Neuron (in vitro differentiated cells): ENCODE results near the gene CEACAM1.
"Not testable (repeated sequence)": the region's sequence is repeated elsewhere in the genome, so short reads cannot be mapped to it uniquely, and the experiment has no call there.

Experiments
- H2AFZ ChIP-seq: one replicate; pipeline ENCODE4 v1.6.1; 2013; ENCODE audit warnings: low read depth, mild to moderate bottlenecking, inconsistent platforms, low read length, moderate library complexity
- H3K27me3 ChIP-seq: one replicate; pipeline ENCODE4 v1.6.1; 2013; ENCODE audit warnings: low read length; ENCODE audit not compliant: insufficient read depth
- H3K36me3 ChIP-seq: one replicate; pipeline ENCODE4 v1.6.1; 2013; ENCODE audit warnings: low read length; ENCODE audit not compliant: insufficient read depth
- H3K4me1 ChIP-seq: one replicate; pipeline ENCODE4 v1.6.1; 2013; ENCODE audit warnings: low read length; ENCODE audit not compliant: insufficient read depth
- H3K4me3 ChIP-seq: 2 replicates; pipeline ENCODE4 v1.5.1; 2013; ENCODE audit warnings: mild to moderate bottlenecking, low read length, moderate library complexity
- H3K9me3 ChIP-seq: one replicate; pipeline ENCODE4 v1.6.1; 2013; ENCODE audit warnings: low read length

The CEACAM1 gene

DNA sequence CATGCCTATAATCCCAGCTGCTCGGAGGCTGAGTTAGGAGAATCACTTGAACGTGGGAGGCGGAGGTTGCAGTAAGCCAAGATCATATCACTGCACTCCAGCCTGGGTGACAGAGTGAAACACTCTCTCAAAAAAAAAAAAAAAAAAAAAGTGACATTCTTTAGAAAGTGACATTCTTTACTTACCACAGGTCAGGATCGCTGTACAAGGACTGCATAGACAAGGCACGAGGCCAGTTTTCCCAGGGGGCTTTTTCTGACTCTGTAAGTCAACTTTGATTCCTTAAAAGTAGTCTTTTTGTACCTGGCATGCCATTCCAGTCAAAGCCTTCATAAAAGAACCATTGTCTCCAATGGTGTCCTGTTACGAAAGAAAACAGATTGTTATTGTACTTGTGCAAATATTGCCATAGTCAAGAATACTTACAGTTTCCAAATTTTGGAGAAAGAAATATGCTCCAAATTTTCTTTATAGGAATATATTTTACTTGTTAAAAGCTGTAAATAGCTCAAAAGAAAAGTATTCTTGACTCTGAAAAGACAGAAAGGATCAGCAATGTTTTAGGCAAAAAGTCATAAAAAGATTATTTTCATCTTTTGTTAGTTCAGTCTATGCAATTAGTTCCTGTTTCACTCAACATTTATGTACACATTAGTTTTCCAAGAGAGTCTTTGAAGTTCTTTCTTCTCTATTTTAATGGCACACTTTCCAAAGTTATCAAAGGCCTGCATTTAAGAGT lies 39.3 kb downstream of the CEACAM1 start:
- Histone ChIP-seq H3K36me3 (peaks cover 14% of the 10 kb centered on the region), H3K27me3 (no peaks in the 10 kb centered on the region), H3K4me3 (no peak overlapping the region), H3K4me1 (peaks cover 8% of the 10 kb centered on the region), H3K9me3 (no peaks in the 10 kb centered on the region), H2AFZ (no peak overlapping the region)

DNA sequence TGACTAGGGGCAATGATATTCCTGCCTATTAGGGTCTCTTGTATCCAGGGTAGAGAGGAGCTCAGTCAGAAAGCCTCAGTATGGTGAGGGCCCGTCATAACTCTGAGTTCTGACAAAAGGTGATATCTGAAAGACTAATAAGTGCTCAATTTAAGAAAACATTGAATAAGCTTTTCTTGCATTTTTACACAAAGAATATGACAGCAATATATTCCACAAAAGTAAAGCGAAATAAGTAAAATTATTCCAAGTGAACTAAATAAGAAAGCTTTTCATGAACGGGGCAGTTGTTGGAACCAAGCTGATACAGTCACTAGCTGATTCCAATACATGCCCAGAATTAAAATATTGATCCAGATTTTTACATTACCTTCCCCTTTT lies 40.5 kb downstream of the CEACAM1 start:
- no peaks in the 10 kb centered on the region for H3K27me3 ChIP-seq

DNA sequence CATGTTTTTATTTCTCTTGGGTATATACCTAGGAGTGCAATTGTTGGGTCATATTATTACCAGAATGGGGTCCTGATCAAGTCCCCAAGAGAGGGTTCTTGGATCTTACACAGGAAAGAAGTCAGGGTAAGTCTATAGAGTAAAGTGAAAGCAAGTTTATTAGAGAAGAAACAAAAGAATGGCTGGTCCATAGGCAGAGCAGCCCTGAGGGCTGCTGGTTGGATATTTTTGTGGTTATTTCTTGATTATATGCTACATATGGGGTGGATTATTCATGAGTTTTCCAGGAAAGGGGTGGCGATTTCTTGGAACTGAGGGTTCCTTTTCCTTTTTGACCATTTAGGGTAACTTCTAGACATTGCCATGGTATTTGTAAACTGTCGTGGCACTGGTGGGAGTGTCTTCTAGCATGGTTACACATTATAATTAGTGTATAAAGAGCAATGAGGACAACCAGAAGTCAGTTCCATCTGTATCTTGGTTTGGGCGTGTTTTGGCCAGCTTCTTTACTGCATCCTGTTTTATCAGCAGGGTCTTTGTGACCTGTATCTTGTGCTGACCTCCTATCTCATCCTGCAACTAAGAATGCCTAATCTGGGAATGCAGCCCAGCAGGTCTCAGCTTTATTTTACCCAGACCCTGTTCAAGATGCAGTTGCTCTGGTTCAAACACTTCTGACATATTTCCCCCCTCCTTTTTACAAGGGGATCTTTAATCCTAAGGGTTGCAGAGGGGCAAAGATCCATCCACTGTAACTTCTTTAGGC lies 41.1 kb downstream of the CEACAM1 start:
- no peaks in the 10 kb centered on the region for H3K27me3 ChIP-seq
- H3K36me3 ChIP-seq: peaks cover 14% of the 10 kb centered on the region
- H2AFZ ChIP-seq: no peak overlapping the region
- H3K4me1 ChIP-seq: peaks cover 8% of the 10 kb centered on the region
- no peaks in the 10 kb centered on the region for H3K9me3 ChIP-seq
- H3K4me3 ChIP-seq: no peak overlapping the region

More for the DNA sequence above, 40.5 kb downstream of the CEACAM1 start:
- H3K9me3 ChIP-seq: no peaks in the 10 kb centered on the region
- peaks cover 14% of the 10 kb centered on the region for H3K36me3 ChIP-seq
- H3K4me3 ChIP-seq: no peak overlapping the region
- H3K4me1 ChIP-seq: peaks cover 8% of the 10 kb centered on the region
- no peak overlapping the region for H2AFZ ChIP-seq

DNA sequence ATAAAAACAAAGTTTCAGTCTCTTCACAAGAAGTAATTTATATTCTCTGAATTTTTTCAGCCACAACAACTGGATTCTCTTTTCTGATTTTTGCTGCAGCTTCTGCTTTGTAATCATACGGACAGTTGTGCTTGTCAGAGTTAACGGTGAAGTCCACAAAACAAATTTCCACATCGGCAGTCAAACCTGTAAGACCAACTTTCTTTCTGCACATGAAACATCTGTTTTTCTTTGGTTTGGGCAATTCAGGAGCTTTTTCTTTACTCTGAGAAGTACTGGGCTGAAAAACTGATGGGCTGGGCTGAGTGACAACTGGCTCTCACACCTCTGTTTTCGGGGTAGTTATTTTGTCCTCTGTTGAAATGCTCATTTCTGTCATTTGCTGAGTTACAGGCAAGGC lies 43.2 kb downstream of the CEACAM1 start:
- H2AFZ ChIP-seq, H3K27me3 ChIP-seq, H3K4me1 ChIP-seq, H3K4me3 ChIP-seq, H3K9me3 ChIP-seq: not testable (repeated sequence)
- H3K36me3 ChIP-seq: peaks cover 14% of the 10 kb centered on the region

GRCh38 chr19:42480335-42481095 lies 47.8 kb downstream of the CEACAM1 start:
- Histone ChIP-seq H3K4me3 (no peak overlapping the region), H3K9me3 (no peaks in the 10 kb centered on the region), H2AFZ (no peak overlapping the region), H3K27me3 (no peaks in the 10 kb centered on the region), H3K36me3 (no peaks in the 10 kb centered on the region), H3K4me1 (no peaks in the 10 kb centered on the region)

- Histone ChIP-seq H3K27me3 (no peaks in the 10 kb centered on the region), H3K36me3 (no peaks in the 10 kb centered on the region), H3K4me1 (peaks cover under 1% of the 10 kb centered on the region), H3K9me3 (no peaks in the 10 kb centered on the region), H2AFZ (no peak overlapping the region), H3K4me3 (no peak overlapping the region)
Observed at GRCh38 chr19:42479736-42480135, 48.5 kb downstream of the CEACAM1 start.

- H3K9me3 ChIP-seq: no peaks in the 10 kb centered on the region
- H3K4me1 ChIP-seq: peaks cover 8% of the 10 kb centered on the region
- no peak overlapping the region for H3K4me3 ChIP-seq
- H3K36me3 ChIP-seq: no peaks in the 10 kb centered on the region
- no peak overlapping the region for H2AFZ ChIP-seq
- no peaks in the 10 kb centered on the region for H3K27me3 ChIP-seq
Observed at GRCh38 chr19:42478765-42479311, 49.4 kb downstream of the CEACAM1 start.

DNA sequence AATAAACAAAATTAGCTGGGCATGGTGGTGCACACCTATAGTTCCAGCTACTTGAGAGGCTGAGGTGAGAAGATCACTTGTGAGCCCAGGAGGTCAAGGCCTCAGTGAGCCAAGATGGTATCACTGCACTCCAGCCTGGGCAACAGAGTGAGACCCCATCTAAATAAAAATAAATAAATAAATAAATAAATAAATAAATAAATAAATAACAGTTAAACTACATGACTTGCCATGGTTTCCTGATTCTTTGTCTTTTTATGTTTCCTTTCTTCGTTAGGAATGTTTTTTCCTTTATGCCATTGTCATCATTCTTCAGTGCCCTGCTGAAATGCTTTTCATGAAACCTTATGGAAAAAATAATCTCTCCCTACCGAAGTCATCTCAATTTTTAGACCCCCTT lies 50.3 kb downstream of the CEACAM1 start:
- Histone ChIP-seq H3K4me3 (no peak overlapping the region), H3K27me3 (no peaks in the 10 kb centered on the region), H3K9me3 (no peaks in the 10 kb centered on the region), H3K36me3 (no peaks in the 10 kb centered on the region), H2AFZ (no peak overlapping the region), H3K4me1 (peaks cover 11% of the 10 kb centered on the region)

GRCh38 chr19:42477117-42477516 lies 51.2 kb downstream of the CEACAM1 start:
- no peaks in the 10 kb centered on the region for H3K9me3 ChIP-seq

DNA sequence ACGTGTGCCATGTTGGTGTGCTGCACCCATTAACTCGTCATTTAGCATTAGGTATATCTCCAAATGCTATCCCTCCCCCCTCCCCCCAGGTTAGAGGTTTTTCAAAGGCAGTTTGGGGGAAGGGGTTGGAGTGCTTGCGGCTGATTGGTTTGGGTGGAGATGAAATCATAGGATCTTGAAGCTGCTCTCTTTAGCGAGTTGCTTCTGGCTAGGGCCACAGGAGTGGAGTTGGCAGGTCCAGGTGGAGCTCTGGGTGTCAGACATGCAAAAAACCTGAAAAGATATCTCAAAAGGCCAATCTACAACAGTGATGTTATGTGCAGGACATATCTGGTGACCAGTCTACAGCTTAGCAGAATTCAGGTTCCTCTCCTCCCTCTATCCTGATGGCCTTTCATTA lies 52.9 kb downstream of the CEACAM1 start:
- Histone ChIP-seq H3K4me3 (no peak overlapping the region), H3K27me3 (no peaks in the 10 kb centered on the region), H3K9me3 (no peaks in the 10 kb centered on the region), H2AFZ (no peak overlapping the region), H3K4me1 (peaks cover 11% of the 10 kb centered on the region), H3K36me3 (no peaks in the 10 kb centered on the region)

More at GRCh38 chr19:42477117-42477516, 51.2 kb downstream of the CEACAM1 start:
- H3K27me3 ChIP-seq: no peaks in the 10 kb centered on the region
- no peaks in the 10 kb centered on the region for H3K36me3 ChIP-seq
- H3K4me3 ChIP-seq: no peak overlapping the region
- H3K4me1 ChIP-seq: peaks cover 11% of the 10 kb centered on the region
- H2AFZ ChIP-seq: no peak overlapping the region

DNA sequence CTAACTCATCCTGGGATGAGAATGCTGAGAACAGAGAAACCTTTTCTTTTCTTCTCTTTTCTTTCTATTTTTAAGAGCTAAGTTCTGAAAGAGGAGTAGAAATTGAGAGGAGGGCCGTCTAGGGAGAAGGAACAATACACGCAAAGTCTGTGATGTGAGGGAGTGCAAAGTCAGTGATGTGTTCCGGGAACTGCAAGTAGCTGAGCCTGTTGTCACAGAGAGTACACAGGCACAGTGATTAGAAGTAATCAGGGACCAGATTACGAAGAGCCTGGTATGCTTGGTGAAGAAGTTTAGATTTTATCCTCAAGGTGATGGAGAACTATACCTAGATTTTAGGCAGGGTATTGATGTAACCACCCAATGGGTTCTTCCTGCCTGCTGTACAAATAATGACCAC lies 53.5 kb downstream of the CEACAM1 start:
- no peaks in the 10 kb centered on the region for H3K9me3 ChIP-seq
- H3K4me1 ChIP-seq: peaks cover 12% of the 10 kb centered on the region
- no peak overlapping the region for H3K4me3 ChIP-seq
- H2AFZ ChIP-seq: no peak overlapping the region
- H3K36me3 ChIP-seq: no peaks in the 10 kb centered on the region
- H3K27me3 ChIP-seq: no peaks in the 10 kb centered on the region

DNA sequence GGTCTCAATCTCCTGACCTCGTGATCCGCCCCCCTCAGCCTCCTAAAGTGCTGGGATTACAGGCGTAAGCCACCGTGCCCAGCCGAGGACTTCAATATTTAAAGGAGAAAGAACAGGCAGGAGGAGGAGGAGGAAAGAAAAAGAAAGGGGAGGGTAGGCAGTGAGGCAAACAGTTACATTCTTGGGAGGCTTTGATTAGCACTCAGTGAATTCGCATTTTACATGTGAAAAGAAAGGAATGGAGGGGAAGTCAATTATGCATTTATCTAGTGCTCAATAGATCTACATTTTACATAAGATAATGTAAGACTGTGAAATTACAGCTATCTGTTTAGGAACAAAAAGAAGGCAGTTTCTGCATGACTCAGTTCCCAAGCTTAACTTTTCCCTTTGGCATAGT lies 54.6 kb downstream of the CEACAM1 start:
- Histone ChIP-seq H3K9me3 (no peaks in the 10 kb centered on the region), H3K4me1 (peaks cover 15% of the 10 kb centered on the region), H3K36me3 (no peaks in the 10 kb centered on the region), H3K4me3 (no peak overlapping the region), H2AFZ (no peak overlapping the region), H3K27me3 (no peaks in the 10 kb centered on the region)
